GM18873 (cell line): ENCODE results near the gene MAMSTR.

Experiments used
- ATAC-seq: cut with Tn5 transposase; IDR thresholded peaks from one replicate; pipeline ENCODE4 v1.9.1; 2021; ENCODE audit warnings: mild to moderate bottlenecking, moderate library complexity, moderate number of reproducible peaks; ENCODE audit not compliant: unreplicated experiment, low FRiP score

The MAMSTR gene

GRCh38 chr19:48746738-48747575 lies 27.4 kb upstream of the MAMSTR start, which contains the start of gene IZUMO1:
Gene IZUMO1, minus strand, starts transcription at chr19:48746909. Its CDS starts 1,050 bp downstream, at chr19:48745859.
- no peak for ATAC-seq

- ATAC-seq: no peak
Measured at GRCh38 chr19:48746110-48746509, 26.6 kb upstream of the MAMSTR start.

GRCh38 chr19:48745208-48745995 lies 25.9 kb upstream of the MAMSTR start:
- ATAC-seq: no peak

- no peak for ATAC-seq
Measured at GRCh38 chr19:48742096-48742495, 22.6 kb upstream of the MAMSTR start.

GRCh38 chr19:48741129-48741999 lies 21.8 kb upstream of the MAMSTR start:
- no peak for ATAC-seq

GRCh38 chr19:48740164-48740972 lies 20.8 kb upstream of the MAMSTR start, which contains the start of gene RASIP1:
Gene RASIP1, minus strand, starts transcription at chr19:48740610. Its CDS starts 328 bp downstream, at chr19:48740282.
- ATAC-seq: no peak

GRCh38 chr19:48739404-48740163 lies 20.1 kb upstream of the MAMSTR start:
- ATAC-seq: no peak

GRCh38 chr19:48738557-48739403 lies 19.3 kb upstream of the MAMSTR start:
- ATAC-seq: no peak

GRCh38 chr19:48737360-48737998 lies 18.0 kb upstream of the MAMSTR start:
- no peak for ATAC-seq

GRCh38 chr19:48735031-48735615 lies 15.6 kb upstream of the MAMSTR start:
- ATAC-seq: no peak

- ATAC-seq: no peak
Measured at GRCh38 chr19:48734625-48735024, 15.1 kb upstream of the MAMSTR start.

GRCh38 chr19:48731452-48731851 lies 11.9 kb upstream of the MAMSTR start:
- ATAC-seq: no peak

- no peak for ATAC-seq
Measured at GRCh38 chr19:48728911-48729664, 9.6 kb upstream of the MAMSTR start.

GRCh38 chr19:48726556-48726955 lies 7.0 kb upstream of the MAMSTR start:
- no peak for ATAC-seq

- ATAC-seq: no peak
Measured at GRCh38 chr19:48724796-48725753, 5.5 kb upstream of the MAMSTR start.
